HEK293T (cell line): ENCODE data around the gene NUTF2.

ENCODE experiments used
- CTBP1 ChIP-seq: fragments of 450-650 bp; IDR thresholded peaks from 2 replicates; pipeline ENCODE4 v1.6.1; 2016; ENCODE audit warnings: borderline replicate concordance
- ELF4 ChIP-seq: fragments of 450-650 bp; IDR thresholded peaks from 2 replicates; pipeline ENCODE4 v1.6.1; 2017; ENCODE audit warnings: antibody characterized with exemption
- FOXA1 ChIP-seq: fragments of 450-650 bp; IDR thresholded peaks from 2 replicates; pipeline ENCODE4 v1.6.1; 2016; ENCODE audit warnings: mild to moderate bottlenecking
- FOXK2 ChIP-seq: fragments of 450-650 bp; IDR thresholded peaks from 2 replicates; pipeline ENCODE4 v1.6.1; 2016; ENCODE audit warnings: mild to moderate bottlenecking
- FOXM1 ChIP-seq: fragments of 450-650 bp; IDR thresholded peaks from 2 replicates; pipeline ENCODE4 v1.6.1; 2017; ENCODE audit warnings: mild to moderate bottlenecking, borderline replicate concordance
- HDGF ChIP-seq: fragments of 450-650 bp; IDR thresholded peaks from 2 replicates; pipeline ENCODE4 v1.6.1; 2017; ENCODE audit warnings: antibody characterized with exemption, borderline replicate concordance
- L3MBTL2 ChIP-seq: fragments of 450-650 bp; conservative IDR thresholded peaks from 2 replicates; pipeline ENCODE4 v1.6.1; 2016; ENCODE audit warnings: mild to moderate bottlenecking
- NFRKB ChIP-seq: fragments of 450-650 bp; IDR thresholded peaks from 2 replicates; pipeline ENCODE4 v1.6.1; 2016; ENCODE audit warnings: mild to moderate bottlenecking, moderate library complexity
- PKNOX1 ChIP-seq: fragments of 450-650 bp; IDR thresholded peaks from 2 replicates; pipeline ENCODE4 v1.6.1; 2016
- SP1 ChIP-seq: fragments of 450-650 bp; IDR thresholded peaks from 2 replicates; pipeline ENCODE4 v1.6.1; 2017
- SUZ12 ChIP-seq: fragments of 450-650 bp; IDR thresholded peaks from 2 replicates; pipeline ENCODE4 v1.6.1; 2016; ENCODE audit warnings: mild to moderate bottlenecking
- TARDBP ChIP-seq: fragments of 450-650 bp; IDR thresholded peaks from 2 replicates; pipeline ENCODE4 v1.6.1; 2016
- ZNF384 ChIP-seq: fragments of 450-650 bp; IDR thresholded peaks from 2 replicates; pipeline ENCODE4 v1.6.1; 2016

DNA sequence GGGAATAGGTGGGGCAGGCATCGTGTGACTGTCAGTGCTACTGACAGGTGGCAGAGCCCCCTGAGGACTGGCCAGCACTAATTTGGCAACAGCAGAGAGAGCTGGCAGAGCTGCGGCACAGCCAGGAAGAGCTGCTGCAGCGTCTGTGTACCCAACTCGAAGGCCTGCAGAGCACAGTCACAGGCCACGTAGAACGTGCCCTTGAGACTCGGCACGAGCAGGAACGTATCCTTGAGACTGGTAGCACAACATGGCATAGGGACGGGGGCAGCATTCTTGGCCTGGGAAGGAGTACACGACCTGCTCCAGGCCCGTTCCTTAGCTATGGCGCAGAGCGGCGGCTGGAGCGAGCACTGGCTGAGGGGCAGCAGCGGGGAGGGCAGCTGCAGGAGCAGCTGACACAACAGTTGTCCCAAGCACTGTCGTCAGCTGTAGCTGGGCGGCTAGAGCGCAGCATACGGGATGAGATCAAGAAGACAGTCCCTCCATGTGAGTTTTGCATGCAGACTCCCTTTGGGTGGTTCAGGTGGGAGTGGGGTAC lies 35.0 kb downstream of the NUTF2 start:
- TF ChIP-seq HDGF = no peak
- TF ChIP-seq TARDBP = no peak
- no peak for TF ChIP-seq PKNOX1
- TF ChIP-seq L3MBTL2 = no peak
- no peak for TF ChIP-seq SP1
- TF ChIP-seq FOXK2 = no peak
- TF ChIP-seq NFRKB = no peak
- TF ChIP-seq ZNF384 = no peak
- TF ChIP-seq CTBP1 = no peak
- TF ChIP-seq FOXM1 = no peak
- TF ChIP-seq ELF4 = no peak
- TF ChIP-seq SUZ12 = no peak
- no peak for TF ChIP-seq FOXA1
